HUES6 (cell line): ENCODE measurements around the gene OLFM2.
"Not testable (repeated sequence)": the region's sequence is repeated elsewhere in the genome, so short reads cannot be mapped to it uniquely, and the experiment has no call there.

Experiments
- H3K27ac ChIP-seq: 2 replicates; pipeline ENCODE4 v1.7.0; 2013; ENCODE audit warnings: low read depth, mild to moderate bottlenecking, low read length, inconsistent platforms
- H3K27me3 ChIP-seq: 2 replicates; pipeline ENCODE4 v1.6.1; 2013; ENCODE audit warnings: low read length; ENCODE audit not compliant: control insufficient read depth, insufficient read depth
- H3K36me3 ChIP-seq: 2 replicates; pipeline ENCODE4 v1.6.1; 2013; ENCODE audit warnings: low read length; ENCODE audit not compliant: control insufficient read depth, insufficient read depth
- H3K4me1 ChIP-seq: 2 replicates; pipeline ENCODE4 v1.6.1; 2013; ENCODE audit warnings: low read length; ENCODE audit not compliant: control insufficient read depth, insufficient read depth
- H3K4me3 ChIP-seq: 2 replicates; pipeline ENCODE4 v1.5.1; 2013; ENCODE audit warnings: low read depth, low read length
- H3K9ac ChIP-seq: one replicate; pipeline ENCODE4 v1.6.1; 2013; ENCODE audit warnings: mild to moderate bottlenecking, low read length
- H3K9me3 ChIP-seq: 2 replicates; pipeline ENCODE4 v1.6.1; 2013; ENCODE audit warnings: low read depth, low read length; ENCODE audit not compliant: control insufficient read depth, insufficient read depth

OLFM2 gene

DNA sequence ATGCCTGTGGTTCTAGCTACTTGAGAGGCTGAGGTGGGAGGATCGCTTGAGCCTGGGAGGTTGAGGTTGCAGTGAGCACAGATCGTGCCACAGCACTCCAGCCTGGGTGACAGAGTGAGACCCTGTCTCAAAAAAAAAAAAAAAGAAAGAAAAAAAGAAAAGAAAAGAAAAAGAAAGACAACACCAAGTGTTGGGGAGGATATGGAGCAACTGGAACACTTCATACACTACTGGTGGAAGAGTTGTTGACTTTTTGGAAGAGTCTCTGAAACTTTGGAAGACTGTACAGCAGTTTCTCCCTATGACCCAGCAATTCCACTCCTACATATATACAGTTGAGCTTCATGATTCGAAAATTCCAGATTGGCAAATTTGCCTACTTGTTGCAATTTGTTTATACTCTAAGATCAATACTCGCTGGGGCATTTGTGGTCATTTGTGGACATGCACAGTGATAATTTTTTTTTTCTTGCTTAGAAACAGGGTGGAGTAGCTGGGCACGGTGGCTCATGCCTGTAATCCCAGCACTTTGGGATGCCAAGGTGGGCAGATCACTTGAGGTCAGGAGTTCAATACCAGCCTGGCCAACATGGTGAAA lies 13.4 kb downstream of the OLFM2 start:
- not testable (repeated sequence) for H3K27ac ChIP-seq, H3K9ac ChIP-seq, H3K36me3 ChIP-seq

DNA sequence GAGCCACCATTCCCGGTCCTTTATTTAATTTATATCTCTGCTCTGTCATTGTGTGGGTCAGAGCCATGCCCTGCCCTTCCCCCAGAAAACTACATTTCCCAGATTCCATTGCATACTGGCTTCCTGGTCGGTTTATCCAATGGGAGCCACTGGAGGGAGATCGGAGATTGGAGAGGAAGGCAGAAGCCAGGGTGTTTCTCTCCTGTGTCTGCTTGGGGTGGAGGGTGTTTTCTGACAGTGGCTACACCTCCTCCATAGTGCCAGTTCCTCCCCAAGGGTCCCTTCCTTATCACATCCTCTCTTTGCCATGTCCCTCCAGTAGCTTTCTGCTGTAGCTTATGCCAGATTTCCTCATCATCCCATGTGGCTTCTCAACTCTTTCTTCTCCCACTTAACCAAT lies 19.0 kb downstream of the OLFM2 start:
- no peaks in the 10 kb centered on the region for H3K9me3 ChIP-seq
- H3K4me3 ChIP-seq = no peak overlapping the region
- peaks cover 18% of the 10 kb centered on the region for H3K4me1 ChIP-seq
- no peak overlapping the region for H3K27ac ChIP-seq
- H3K36me3 ChIP-seq = no peaks in the 10 kb centered on the region
- no peak overlapping the region for H3K9ac ChIP-seq
- peaks cover 11% of the 10 kb centered on the region for H3K27me3 ChIP-seq

More for the DNA sequence above, 13.4 kb downstream of the OLFM2 start:
- H3K4me3 ChIP-seq, H3K4me1 ChIP-seq, H3K9me3 ChIP-seq, H3K27me3 ChIP-seq: not testable (repeated sequence)

- Histone ChIP-seq H3K4me3 (no peak overlapping the region), H3K36me3 (no peaks in the 10 kb centered on the region), H3K27me3 (peaks cover 17% of the 10 kb centered on the region), H3K9me3 (no peaks in the 10 kb centered on the region), H3K4me1 (peaks cover 22% of the 10 kb centered on the region), H3K9ac (no peak overlapping the region), H3K27ac (no peak overlapping the region)
Measured at GRCh38 chr19:9916719-9917118, 19.6 kb downstream of the OLFM2 start.

DNA sequence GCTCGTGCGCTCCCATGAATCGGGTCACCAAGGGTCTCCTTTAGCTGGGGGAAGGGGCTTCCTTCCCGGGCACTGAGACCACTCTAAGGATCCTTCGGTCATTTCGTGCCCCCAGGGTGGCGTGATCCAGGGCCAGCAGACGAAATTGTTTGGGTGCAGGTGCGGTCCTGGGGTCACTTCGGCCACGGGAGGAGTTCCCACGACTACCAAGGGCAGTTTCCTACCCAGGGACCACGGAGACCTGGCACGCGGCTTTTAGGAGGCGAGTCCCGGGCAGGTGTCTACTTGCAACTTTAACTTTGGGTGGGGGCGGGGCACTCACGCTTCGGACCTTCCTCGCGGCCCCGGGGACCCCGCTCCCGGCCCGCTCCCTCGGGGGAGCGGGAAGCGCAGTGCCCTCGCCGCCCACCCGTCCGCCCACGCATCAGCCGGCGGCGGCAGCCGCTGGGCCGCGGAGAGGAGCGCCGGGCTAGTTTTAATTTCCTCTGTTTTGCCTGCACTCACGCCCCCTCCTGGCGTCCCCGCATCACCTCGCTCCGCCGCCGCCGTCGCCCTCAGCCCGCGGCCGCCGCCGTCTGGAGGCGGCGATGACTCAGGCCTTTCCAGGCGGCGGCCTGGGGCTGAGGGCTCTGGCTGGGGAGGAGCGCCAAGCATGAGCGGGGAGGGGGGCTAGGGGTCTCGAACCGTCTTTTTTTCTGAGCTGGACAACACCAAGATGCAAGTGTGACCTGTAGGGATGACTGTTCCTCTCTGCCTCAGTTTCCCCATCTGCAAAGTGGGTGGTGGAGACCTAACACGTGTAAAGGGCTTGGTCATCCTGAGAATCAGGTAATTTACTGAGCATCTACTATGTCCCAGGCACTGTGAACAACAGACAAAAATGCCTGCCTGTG lies 21.8 kb downstream of the OLFM2 start:
- H3K4me1 ChIP-seq = peaks cover 22% of the 10 kb centered on the region
- no peaks in the 10 kb centered on the region for H3K36me3 ChIP-seq
- peaks cover 25% of the 10 kb centered on the region for H3K27me3 ChIP-seq
- peak overlapping the region; percentile 68 for H3K9ac ChIP-seq
- H3K4me3 ChIP-seq = peak overlapping the region; percentile 70
- H3K9me3 ChIP-seq = no peaks in the 10 kb centered on the region
- H3K27ac ChIP-seq = 0 out of 2 replicates have a peak overlapping the region, but pooled peaks have one; percentile 48

- Histone ChIP-seq H3K4me1 (peaks cover 22% of the 10 kb centered on the region), H3K9me3 (no peaks in the 10 kb centered on the region), H3K27ac (no peak overlapping the region), H3K9ac (peak overlapping the region; percentile 68), H3K36me3 (no peaks in the 10 kb centered on the region), H3K4me3 (peak overlapping the region; percentile 70), H3K27me3 (peaks cover 25% of the 10 kb centered on the region)
Measured at GRCh38 chr19:9914001-9914314, 22.4 kb downstream of the OLFM2 start.

- H3K27me3 ChIP-seq = peaks cover 25% of the 10 kb centered on the region
- no peak overlapping the region for H3K9ac ChIP-seq
- no peaks in the 10 kb centered on the region for H3K9me3 ChIP-seq
- H3K4me3 ChIP-seq = peak overlapping the region; percentile 61
- peaks cover 22% of the 10 kb centered on the region for H3K4me1 ChIP-seq
- H3K36me3 ChIP-seq = no peaks in the 10 kb centered on the region
- no peak overlapping the region for H3K27ac ChIP-seq
Measured at GRCh38 chr19:9913237-9914000, 22.9 kb downstream of the OLFM2 start.

GRCh38 chr19:9912551-9913236 lies 23.6 kb downstream of the OLFM2 start:
- Histone ChIP-seq H3K27me3 (peaks cover 25% of the 10 kb centered on the region), H3K4me1 (peaks cover 22% of the 10 kb centered on the region), H3K36me3 (no peaks in the 10 kb centered on the region), H3K27ac (no peak overlapping the region), H3K9ac (no peak overlapping the region), H3K9me3 (no peaks in the 10 kb centered on the region), H3K4me3 (peak overlapping the region; percentile 61)

DNA sequence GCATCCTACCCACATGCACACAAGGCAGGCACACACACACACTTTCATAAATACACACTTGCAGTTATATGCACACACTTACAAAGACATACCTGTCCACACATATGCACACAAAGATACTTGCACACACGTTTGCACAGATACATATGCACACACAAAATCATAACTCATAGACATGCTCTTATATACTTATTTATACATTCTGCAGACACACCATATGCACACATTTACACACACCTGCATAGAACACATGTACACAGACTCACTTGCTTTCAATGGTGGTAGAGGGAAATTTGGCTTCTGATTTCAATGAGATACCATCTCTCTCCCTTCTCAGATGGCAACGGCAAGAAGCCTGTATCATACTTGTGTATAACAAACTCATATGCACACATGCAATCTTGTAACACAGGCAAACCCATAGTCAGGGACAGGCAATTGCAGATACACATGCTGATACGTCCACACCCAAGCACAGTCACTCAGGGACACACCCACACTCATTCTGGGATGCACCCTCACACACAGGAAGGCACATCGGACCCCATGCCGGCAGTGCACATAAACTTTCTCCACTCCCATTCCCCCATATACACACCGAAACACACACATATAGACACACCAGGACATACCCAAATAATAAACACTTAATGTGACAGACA lies 24.7 kb downstream of the OLFM2 start:
- Histone ChIP-seq H3K4me3 (no peak overlapping the region), H3K36me3 (no peaks in the 10 kb centered on the region), H3K9ac (no peak overlapping the region), H3K27ac (no peak overlapping the region), H3K9me3 (no peaks in the 10 kb centered on the region), H3K27me3 (peaks cover 25% of the 10 kb centered on the region), H3K4me1 (peaks cover 14% of the 10 kb centered on the region; the same call in 1 of the 2 replicates)

DNA sequence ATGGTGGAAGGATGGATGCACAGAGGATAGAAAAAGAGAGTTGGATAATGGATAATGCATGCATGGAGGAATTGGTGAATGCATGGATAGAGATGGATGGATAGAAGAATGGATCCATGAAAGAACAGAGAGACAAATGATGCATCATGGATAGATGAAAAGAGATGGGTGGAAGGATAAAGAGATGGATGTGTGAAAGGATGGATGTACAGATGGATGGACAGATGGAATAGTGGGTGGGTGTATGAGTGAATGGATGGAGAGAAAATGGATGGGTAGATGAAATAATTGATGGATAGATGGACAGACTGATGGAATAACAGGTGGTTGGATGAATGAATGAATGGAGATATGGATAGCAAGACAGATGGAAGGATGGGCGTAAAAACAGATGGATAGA lies 25.7 kb downstream of the OLFM2 start:
- Histone ChIP-seq H3K4me1 (peaks cover 15% of the 10 kb centered on the region; the same call in 1 of the 2 replicates), H3K9ac (no peak overlapping the region), H3K4me3 (no peak overlapping the region), H3K36me3 (no peaks in the 10 kb centered on the region), H3K9me3 (no peaks in the 10 kb centered on the region), H3K27me3 (peaks cover 25% of the 10 kb centered on the region), H3K27ac (no peak overlapping the region)

DNA sequence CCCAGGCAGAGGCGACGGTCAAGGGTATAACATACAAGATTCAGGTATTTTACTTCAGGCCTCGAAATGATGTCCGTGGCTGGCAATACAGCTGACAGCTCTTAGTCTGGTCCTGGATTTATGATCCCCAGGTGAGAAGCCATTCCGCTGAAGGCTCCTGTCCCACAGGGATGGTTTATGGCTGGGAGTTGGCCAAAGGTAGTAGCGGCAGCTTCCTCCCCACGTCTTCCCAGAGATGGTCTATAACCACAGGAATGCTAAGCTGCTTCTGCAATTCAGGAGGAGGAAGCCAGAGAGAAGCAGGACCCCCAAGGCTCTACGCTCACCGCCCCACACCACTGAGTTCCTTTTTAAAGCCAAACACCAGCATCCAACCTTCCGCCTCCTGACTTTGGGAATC lies 27.1 kb downstream of the OLFM2 start:
- H3K9me3 ChIP-seq = no peaks in the 10 kb centered on the region
- no peak overlapping the region for H3K27ac ChIP-seq
- H3K36me3 ChIP-seq = no peaks in the 10 kb centered on the region
- peaks cover 15% of the 10 kb centered on the region; the same call in 1 of the 2 replicates for H3K4me1 ChIP-seq
- peaks cover 25% of the 10 kb centered on the region for H3K27me3 ChIP-seq
- no peak overlapping the region for H3K9ac ChIP-seq
- H3K4me3 ChIP-seq = no peak overlapping the region
